ENCODE results near the gene ROR1. TPM values are rescaled to one million over a fixed set of nuclear protein-coding genes. Genes with fewer than 3 reads are reported as not detected.

The ROR1 gene
- total and polyA plus RNA-seq, 2 donors (not counting 1 experiment from before 2014, with no cell fraction given) = 0.46 to 16.0 TPM

DNA sequence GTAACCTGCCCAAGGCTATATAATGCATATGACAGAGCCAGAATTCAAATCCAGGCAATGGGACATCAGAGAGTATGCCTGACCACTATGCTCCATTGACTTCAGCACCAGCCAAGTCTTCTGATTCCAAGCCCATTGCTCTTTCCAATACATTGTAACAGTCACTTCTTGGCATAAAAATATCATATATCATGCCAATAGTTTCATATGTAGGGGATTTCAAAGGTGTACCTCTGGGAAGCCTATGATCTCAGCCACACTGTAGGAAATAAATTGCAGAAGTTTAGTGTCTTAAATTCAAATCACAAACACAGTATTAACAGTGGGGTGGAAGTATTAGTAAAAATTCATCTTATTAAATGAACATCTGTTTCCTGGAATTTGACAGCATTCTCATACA is 30.0 kb upstream of the ROR1 start:
- Mint-ChIP-seq H3K27ac (no peak overlapping the region), H3K4me1 (no peaks in the 10 kb centered on the region), H3K4me3 (no peak overlapping the region), H3K9me3 (ENCODE audit: insufficient read depth) (no peaks in the 10 kb centered on the region), H3K27me3 (peaks cover 7% of the 10 kb centered on the region)
- Histone ChIP-seq H3K4me2 (replicated peaks; ENCODE audit: low read depth, low read length, poor library complexity, severe bottlenecking) (no peak overlapping the region), H3K27me3 (replicated peaks in 1 of 4; ENCODE audit: control extremely low read depth in 1 of 4, control insufficient read depth in 3 of 4, insufficient read depth in 4 of 4, low read length in 3 of 4) (peaks cover 0 to 5% (median 2%) of the 10 kb centered on the region in 4 experiments), H3K4me1 (ENCODE audit: control insufficient read depth in 2 of 2, insufficient read depth in 2 of 2, low read length in 2 of 2) (peaks cover 0 to 3% of the 10 kb centered on the region in 2 donors), H2AFZ (ENCODE audit: insufficient read depth, low read depth, low read length, poor library complexity, severe bottlenecking) (no peak overlapping the region), H3K9ac (ENCODE audit: low read length) (no peak overlapping the region), H3K4me3 (ENCODE audit: control extremely low read depth in 1 of 5, extremely low read depth in 1 of 5, insufficient read depth in 1 of 5, low read depth in 2 of 5, low read length in 4 of 5) (no peak overlapping the region), H3K79me2 (ENCODE audit: control insufficient read depth, insufficient read depth, low read length) (no peaks in the 10 kb centered on the region), H3K27ac (ENCODE audit: low read length in 2 of 2) (no peak overlapping the region), H3K9me3 (ENCODE audit: control extremely low read depth in 1 of 3, control insufficient read depth in 2 of 3, insufficient read depth in 1 of 3, low read length in 2 of 3) (peaks cover 0 to 4% (median 0%) of the 10 kb centered on the region in 3 donors), H4K20me1 (ENCODE audit: control insufficient read depth, insufficient read depth, low read length, poor library complexity, severe bottlenecking) (no peaks in the 10 kb centered on the region), H3K36me3 (replicated peaks in 1 of 2; ENCODE audit: control extremely low read depth in 1 of 2, control insufficient read depth in 1 of 2, extremely low read depth in 1 of 2, insufficient read depth in 2 of 2, low read length in 1 of 2) (no peaks in the 10 kb centered on the region)
- ATAC-seq (ENCODE audit: low read depth) (no peak), DNase-seq (no peak)
- POLR2A ChIA-PET = no interaction called here
- CTCF ChIA-PET = no interaction called here
- intact Hi-C loops (cut with micrococcal nuclease) = no loop called here
- TF ChIP-seq, protein P1, sequence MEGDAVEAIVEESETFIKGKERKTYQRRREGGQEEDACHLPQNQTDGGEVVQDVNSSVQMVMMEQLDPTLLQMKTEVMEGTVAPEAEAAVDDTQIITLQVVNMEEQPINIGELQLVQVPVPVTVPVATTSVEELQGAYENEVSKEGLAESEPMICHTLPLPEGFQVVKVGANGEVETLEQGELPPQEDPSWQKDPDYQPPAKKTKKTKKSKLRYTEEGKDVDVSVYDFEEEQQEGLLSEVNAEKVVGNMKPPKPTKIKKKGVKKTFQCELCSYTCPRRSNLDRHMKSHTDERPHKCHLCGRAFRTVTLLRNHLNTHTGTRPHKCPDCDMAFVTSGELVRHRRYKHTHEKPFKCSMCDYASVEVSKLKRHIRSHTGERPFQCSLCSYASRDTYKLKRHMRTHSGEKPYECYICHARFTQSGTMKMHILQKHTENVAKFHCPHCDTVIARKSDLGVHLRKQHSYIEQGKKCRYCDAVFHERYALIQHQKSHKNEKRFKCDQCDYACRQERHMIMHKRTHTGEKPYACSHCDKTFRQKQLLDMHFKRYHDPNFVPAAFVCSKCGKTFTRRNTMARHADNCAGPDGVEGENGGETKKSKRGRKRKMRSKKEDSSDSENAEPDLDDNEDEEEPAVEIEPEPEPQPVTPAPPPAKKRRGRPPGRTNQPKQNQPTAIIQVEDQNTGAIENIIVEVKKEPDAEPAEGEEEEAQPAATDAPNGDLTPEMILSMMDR (IDR thresholded peaks at IDR 0.05) = no peak
- no peak for TF ChIP-seq EZH2 (IDR thresholded peaks at IDR 0.05; ENCODE audit: borderline replicate concordance, insufficient read depth, low read depth, low read length, poor library complexity, severe bottlenecking)

DNA sequence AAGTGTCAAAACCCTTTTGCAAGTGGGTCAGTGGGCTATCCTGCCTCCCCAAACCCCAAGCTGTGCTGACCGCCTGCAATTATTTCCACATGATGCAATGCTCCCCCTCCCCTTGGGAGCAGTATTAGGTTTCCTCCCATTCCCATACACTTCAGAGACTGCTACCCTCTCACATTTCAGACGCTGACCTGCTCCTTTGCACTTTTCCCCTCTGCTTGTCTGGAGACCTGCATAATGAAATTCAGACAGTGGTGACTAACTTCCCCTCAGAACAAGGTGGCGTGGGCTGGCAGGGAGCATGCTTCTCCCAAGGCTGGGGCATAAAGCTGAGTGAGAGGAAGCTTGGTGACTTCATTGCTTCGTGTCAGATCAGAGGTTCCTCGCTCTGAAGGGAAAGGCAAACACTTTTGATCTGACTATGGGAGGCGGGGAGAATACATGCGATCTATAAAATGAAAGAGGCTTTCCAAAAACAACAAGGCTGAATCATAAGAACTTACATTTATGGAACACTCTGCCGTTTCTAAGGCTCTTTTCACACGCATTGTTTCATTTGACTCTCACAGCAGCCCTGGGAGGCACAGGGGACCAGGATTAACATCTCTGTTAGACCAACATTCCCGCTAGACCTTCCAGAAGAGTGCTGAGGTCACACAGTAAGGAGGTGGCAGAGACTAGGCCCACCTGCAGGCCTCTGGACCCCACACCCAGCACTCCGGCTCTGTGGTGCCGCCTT is 27.5 kb upstream of the ROR1 start:
- H3K27ac ChIP-seq (ENCODE audit: low read length in 2 of 2) = no peak overlapping the region
- CTCF ChIA-PET = no interaction called here
- no peak overlapping the region for H3K4me2 ChIP-seq (replicated peaks; ENCODE audit: low read depth, low read length, poor library complexity, severe bottlenecking)
- Mint-ChIP-seq H3K27ac (no peak overlapping the region), H3K4me1 (no peaks in the 10 kb centered on the region), H3K9me3 (ENCODE audit: insufficient read depth) (no peaks in the 10 kb centered on the region), H3K27me3 (peaks cover 4% of the 10 kb centered on the region), H3K4me3 (no peak overlapping the region)
- POLR2A ChIA-PET = no interaction called here
- TF ChIP-seq, protein P1 (IDR thresholded peaks at IDR 0.05) = no peak
- TF ChIP-seq EZH2 (IDR thresholded peaks at IDR 0.05; ENCODE audit: borderline replicate concordance, insufficient read depth, low read depth, low read length, poor library complexity, severe bottlenecking) = no peak
- no peak overlapping the region for H3K9ac ChIP-seq (ENCODE audit: low read length)
- H3K4me3 ChIP-seq (ENCODE audit: control extremely low read depth in 1 of 5, extremely low read depth in 1 of 5, insufficient read depth in 1 of 5, low read depth in 2 of 5, low read length in 4 of 5) = no peak overlapping the region
- peaks cover 0 to 4% (median 0%) of the 10 kb centered on the region in 3 donors for H3K9me3 ChIP-seq (ENCODE audit: control extremely low read depth in 1 of 3, control insufficient read depth in 2 of 3, insufficient read depth in 1 of 3, low read length in 2 of 3)
- WGBS (ENCODE audit: insufficient coverage) = 72% methylated on average over 11 of the region's 12 CpGs
- H3K79me2 ChIP-seq (ENCODE audit: control insufficient read depth, insufficient read depth, low read length) = no peaks in the 10 kb centered on the region
- no peak overlapping the region for H2AFZ ChIP-seq (ENCODE audit: insufficient read depth, low read depth, low read length, poor library complexity, severe bottlenecking)
- DNase-seq (no peak), ATAC-seq (ENCODE audit: low read depth) (no peak)
- H3K27me3 ChIP-seq (replicated peaks in 1 of 4; ENCODE audit: control extremely low read depth in 1 of 4, control insufficient read depth in 3 of 4, insufficient read depth in 4 of 4, low read length in 3 of 4) = peaks cover 0 to 11% (median 5%) of the 10 kb centered on the region in 4 experiments
- intact Hi-C loops (cut with micrococcal nuclease) = no loop called here
- no peaks in the 10 kb centered on the region for H4K20me1 ChIP-seq (ENCODE audit: control insufficient read depth, insufficient read depth, low read length, poor library complexity, severe bottlenecking)
- H3K36me3 ChIP-seq (replicated peaks in 1 of 2; ENCODE audit: control extremely low read depth in 1 of 2, control insufficient read depth in 1 of 2, extremely low read depth in 1 of 2, insufficient read depth in 2 of 2, low read length in 1 of 2) = no peaks in the 10 kb centered on the region
- H3K4me1 ChIP-seq (ENCODE audit: control insufficient read depth in 2 of 2, insufficient read depth in 2 of 2, low read length in 2 of 2) = peaks cover 0 to 3% of the 10 kb centered on the region in 2 donors
